GM12873 (cell line): Measurements from ENCODE around the gene SYNE1.

ENCODE experiments used
- TF ChIP-seq, protein P1 (sequence below): IDR thresholded peaks from 2 replicates; pipeline ENCODE4 v1.5.1; 2012; ENCODE audit warnings: low read depth, mild to moderate bottlenecking, moderate library complexity, low read length, control low read depth; ENCODE audit not compliant: insufficient read depth; ENCODE audit errors: missing control alignments

The SYNE1 gene

DNA sequence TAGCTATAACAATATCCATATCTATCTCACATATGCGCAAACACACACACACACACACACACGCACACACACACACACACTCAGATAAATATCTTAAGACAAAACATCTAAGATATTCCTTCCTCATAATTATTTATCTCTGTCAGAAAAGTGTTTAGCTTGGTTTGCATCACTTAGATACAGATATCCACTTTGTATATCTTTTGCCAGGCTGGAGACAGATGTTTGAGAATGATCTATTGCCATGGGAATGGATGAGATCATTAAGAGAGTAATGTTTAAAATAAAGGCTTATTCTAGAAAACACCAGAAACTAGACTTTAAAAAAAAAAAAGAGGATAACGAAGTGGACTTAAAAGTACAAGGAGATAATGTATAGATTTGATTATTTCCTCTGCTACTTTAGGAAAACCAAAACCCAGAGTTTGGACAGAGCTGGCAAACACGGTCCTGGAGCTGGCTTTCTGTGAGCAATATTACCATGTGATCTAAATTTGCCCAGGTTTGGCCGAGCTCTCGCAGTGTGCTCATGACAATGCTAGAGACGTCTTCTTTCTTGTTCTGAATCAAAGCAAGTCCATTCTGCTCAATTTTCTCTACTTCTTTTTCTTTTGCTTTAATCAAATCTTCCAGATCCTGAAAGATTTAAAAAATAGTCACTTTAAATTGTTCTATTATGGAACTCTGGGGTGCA lies 411.8 kb downstream of the SYNE1 start:
- TF ChIP-seq, protein P1, sequence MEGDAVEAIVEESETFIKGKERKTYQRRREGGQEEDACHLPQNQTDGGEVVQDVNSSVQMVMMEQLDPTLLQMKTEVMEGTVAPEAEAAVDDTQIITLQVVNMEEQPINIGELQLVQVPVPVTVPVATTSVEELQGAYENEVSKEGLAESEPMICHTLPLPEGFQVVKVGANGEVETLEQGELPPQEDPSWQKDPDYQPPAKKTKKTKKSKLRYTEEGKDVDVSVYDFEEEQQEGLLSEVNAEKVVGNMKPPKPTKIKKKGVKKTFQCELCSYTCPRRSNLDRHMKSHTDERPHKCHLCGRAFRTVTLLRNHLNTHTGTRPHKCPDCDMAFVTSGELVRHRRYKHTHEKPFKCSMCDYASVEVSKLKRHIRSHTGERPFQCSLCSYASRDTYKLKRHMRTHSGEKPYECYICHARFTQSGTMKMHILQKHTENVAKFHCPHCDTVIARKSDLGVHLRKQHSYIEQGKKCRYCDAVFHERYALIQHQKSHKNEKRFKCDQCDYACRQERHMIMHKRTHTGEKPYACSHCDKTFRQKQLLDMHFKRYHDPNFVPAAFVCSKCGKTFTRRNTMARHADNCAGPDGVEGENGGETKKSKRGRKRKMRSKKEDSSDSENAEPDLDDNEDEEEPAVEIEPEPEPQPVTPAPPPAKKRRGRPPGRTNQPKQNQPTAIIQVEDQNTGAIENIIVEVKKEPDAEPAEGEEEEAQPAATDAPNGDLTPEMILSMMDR = no peak

DNA sequence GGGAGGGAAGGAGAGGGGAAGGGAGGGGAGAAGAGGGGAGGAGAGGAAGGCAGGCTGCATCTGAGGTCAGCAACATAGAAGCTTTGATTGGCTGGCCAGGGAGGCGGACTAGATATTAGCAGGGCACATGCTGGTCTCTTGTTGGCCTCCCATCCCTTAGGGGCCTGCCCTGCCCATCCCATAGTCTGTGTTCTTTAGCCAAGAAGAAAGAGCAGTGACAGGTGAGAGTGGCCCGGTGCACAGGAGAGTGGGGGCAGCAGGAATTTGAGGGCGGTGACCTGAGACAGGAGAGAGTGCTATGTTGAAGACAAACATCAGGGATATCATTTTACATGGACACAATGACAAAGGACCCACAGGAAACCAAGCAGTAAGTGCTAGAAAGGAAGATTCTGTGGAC lies 413.5 kb downstream of the SYNE1 start:
- TF ChIP-seq, protein P1 = no peak

DNA sequence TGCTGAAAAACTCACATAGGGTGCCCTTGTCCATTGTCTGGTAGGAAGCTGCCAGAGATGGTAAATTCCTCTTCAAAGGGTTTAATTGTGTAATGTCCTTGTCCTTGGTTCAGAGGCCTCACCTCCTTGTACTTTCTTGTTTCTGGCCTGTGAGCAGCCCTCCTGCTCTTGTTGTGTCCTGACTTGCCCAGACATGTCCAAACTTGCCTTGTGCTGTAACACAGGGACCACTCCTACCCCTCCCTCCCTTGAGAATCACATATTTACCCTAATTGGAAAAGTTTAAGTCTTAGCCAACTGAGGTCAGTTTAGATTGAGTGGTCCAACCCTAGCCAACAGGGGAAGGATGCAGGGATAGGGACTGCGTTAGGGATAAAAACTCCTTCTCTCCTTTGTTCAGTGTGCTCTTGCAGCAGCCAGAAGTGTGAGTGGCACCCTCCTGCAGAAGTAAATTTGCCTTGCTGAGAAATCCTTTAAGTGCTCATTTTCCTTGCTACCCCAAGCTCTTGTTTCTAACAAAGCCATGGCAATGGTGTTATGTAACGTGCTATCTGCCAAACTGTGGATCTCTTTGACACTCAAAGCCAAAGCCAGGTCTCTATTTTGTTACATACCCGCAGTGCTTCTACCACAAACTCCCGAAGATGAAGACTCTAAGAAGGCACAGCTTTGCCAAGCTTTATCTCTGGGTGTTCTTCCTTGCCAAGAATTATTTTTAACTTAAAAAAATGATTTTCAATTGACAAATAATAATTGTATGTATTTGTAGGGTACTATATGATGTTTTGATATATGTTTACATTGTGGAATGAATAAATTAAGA lies 415.1 kb downstream of the SYNE1 start:
- TF ChIP-seq, protein P1 = no peak

DNA sequence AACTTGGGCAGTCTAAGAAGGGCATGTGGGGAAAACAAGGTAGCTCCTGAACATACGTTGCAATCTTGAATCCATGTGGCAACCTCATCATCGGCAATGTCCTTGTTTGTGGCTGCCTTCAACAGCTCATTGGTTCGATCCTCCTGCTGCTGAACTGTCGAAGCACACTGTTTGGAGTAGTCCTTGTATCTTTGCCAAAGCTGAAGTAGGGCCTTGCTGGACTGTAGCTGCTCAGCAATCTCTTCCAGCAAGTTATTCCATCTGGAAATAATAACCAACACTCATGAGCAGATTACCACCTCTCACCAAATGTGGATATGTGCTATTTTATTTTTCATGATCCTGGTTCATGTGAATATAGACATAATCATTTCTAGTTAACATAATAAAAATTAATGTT lies 416.4 kb downstream of the SYNE1 start:
- TF ChIP-seq, protein P1 = no peak

DNA sequence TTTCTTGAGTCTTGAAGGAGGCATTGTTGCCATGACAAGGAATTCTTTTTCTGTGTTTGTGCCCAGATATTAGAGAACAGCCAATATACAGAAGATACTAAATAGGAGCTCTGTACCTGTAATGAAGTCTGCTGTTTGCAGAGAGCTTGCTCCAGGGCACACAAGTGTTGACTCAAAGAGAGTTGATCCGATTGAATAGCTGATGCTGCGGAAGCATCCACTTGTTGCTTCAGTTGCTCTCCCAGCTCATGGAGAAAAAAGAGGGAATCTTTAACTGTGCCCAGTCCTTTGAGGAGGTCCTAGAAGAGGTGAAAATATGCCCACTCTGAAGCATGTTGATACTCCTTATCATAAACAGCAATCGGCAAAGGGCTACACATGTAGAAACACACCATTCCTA lies 418.3 kb downstream of the SYNE1 start:
- TF ChIP-seq, protein P1 = no peak

DNA sequence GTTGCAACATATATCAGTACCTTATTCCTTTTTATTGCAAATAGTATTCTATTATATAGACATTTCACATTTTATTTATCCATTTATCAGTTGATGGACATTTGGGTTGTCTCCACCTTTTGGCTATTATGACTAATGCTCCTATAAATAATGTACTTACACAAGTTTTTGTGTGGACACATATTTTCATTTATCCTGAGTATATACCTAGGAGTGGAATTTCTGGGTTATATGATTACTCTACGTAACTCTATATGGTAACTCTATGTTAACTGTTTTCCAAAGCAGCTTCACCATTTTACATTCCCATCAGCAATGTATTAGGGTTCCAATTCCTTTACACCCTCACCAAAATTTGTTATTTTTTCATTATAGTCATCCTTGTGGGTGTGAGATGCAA lies 424.7 kb downstream of the SYNE1 start:
- TF ChIP-seq, protein P1 = no peak

DNA sequence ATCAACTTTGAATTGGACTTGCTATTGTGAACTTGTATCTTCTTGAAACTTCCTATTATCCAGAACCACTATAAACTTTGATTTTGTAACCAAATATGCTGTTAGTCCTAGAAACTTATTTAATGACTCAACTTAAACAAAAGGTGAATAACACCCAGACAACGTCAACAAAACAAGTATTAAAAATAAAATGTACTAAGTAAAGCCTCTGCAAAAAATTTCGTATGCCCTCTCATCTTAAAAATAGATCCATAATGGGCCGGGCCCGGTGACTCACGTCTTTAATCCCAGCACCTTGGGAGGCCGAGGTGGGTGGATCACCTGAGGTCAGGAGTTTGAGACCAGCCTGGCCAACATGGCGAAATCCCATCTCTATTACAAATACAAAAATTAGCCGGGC lies 428.0 kb downstream of the SYNE1 start:
- TF ChIP-seq, protein P1 = no peak
